Ectodermal cell (in vitro differentiated cells): ENCODE measurements around the gene GRAP2.
"Not testable (repeated sequence)": the region's sequence is repeated elsewhere in the genome, so short reads cannot be mapped to it uniquely, and the experiment has no call there.

ENCODE experiments used
- H3K27ac ChIP-seq: 2 replicates; pipeline ENCODE4 v1.7.0; 2013; ENCODE audit warnings: mild to moderate bottlenecking, low read depth, low read length; ENCODE audit not compliant: insufficient read depth, poor library complexity, severe bottlenecking
- H3K27me3 ChIP-seq: 2 replicates; pipeline ENCODE4 v1.7.0; 2013; ENCODE audit warnings: mild to moderate bottlenecking, low read length; ENCODE audit not compliant: insufficient read depth, control insufficient read depth, poor library complexity, severe bottlenecking
- H3K36me3 ChIP-seq: one replicate; pipeline ENCODE4 v1.7.0; 2013; ENCODE audit warnings: low read length; ENCODE audit not compliant: control insufficient read depth, insufficient read depth
- H3K4me1 ChIP-seq: one replicate; pipeline ENCODE4 v1.7.0; 2013; ENCODE audit warnings: low read length; ENCODE audit not compliant: control insufficient read depth, insufficient read depth
- H3K4me3 ChIP-seq: 2 replicates; pipeline ENCODE4 v1.7.0; 2013; ENCODE audit warnings: low read depth, low read length, control low read depth; ENCODE audit not compliant: insufficient read depth
- H3K9me3 ChIP-seq: 2 replicates; pipeline ENCODE4 v1.7.0; 2013; ENCODE audit warnings: mild to moderate bottlenecking, low read length, moderate library complexity; ENCODE audit not compliant: control insufficient read depth
- WGBS, 2 experiments: methylation state at CpG; one replicate each; pipeline ENCODE4 v1.1.7; 2013; ENCODE audit warnings: missing lambda C conversion rate in 2 of 2; 5-methylcytosine and 5-hydroxymethylcytosine counted together

Gene GRAP2

DNA sequence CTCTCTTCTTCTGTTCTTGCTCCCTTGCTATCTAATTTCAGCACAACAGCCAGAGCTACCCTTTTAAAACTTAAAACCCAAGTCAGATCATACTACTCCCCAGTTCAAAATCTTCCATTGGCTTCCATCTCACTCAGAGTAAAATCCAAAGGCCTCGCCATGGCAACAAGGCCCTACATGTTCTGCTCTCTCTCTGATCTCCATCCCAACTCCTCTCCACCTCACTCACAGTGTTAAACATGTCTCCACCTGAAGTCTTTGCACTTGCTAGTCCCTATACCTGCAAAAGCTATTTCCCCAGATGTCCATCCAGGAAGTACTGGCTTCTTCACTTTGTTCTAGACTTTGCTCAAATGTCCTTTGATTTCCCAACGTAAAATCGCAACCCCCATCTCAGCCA, 3.0 kb upstream of the GRAP2 start:
- H3K4me3 ChIP-seq = no peak overlapping the region
- H3K27ac ChIP-seq = no peak overlapping the region
- 90 to 93% methylated on average over 3 of the region's 3 CpGs for WGBS, 2 experiments

GRCh38 chr22:39898997-39899396, 1.9 kb upstream of the GRAP2 start:
- no peaks in the 10 kb centered on the region for H3K9me3 ChIP-seq
- no peak overlapping the region for H3K27ac ChIP-seq
- H3K4me3 ChIP-seq = no peak overlapping the region
- H3K27me3 ChIP-seq = no peaks in the 10 kb centered on the region
- no peaks in the 10 kb centered on the region for H3K4me1 ChIP-seq
- 87 to 92% methylated on average over 2 of the region's 2 CpGs for WGBS, 2 experiments
- no peaks in the 10 kb centered on the region for H3K36me3 ChIP-seq

More for the DNA sequence above, 3.0 kb upstream of the GRAP2 start:
- H3K27me3 ChIP-seq = no peaks in the 10 kb centered on the region
- no peaks in the 10 kb centered on the region for H3K4me1 ChIP-seq
- H3K9me3 ChIP-seq = no peaks in the 10 kb centered on the region
- H3K36me3 ChIP-seq = no peaks in the 10 kb centered on the region

GRCh38 chr22:39901565-39902146, 772 bp downstream of the GRAP2 start:
- 93 to 96% methylated on average over 7 to 8 of the region's 8 CpGs for WGBS, 2 experiments
- Histone ChIP-seq H3K9me3 (no peaks in the 10 kb centered on the region), H3K27ac (no peak overlapping the region), H3K4me3 (no peak overlapping the region), H3K36me3 (no peaks in the 10 kb centered on the region), H3K27me3 (no peaks in the 10 kb centered on the region), H3K4me1 (peaks cover 5% of the 10 kb centered on the region)

DNA sequence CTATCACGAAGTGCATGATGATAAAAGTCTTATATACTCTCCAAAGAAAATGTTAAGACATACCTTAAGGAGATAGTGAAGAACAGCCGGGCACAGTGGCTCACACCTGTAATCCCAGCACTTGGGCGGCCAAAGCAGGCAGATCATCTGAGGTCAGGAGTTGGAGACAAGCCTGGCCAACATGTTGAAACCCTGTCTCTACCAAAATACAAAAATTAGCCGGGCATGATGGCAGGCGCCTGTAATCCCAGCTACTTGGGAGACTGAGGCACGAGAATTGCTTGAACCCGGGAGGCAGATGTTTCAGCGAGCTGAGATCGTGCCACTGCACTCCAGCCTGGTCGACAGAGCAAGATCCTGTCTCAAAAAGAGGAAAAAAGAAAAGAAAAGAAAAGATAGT, 3.1 kb downstream of the GRAP2 start:
- not testable (repeated sequence) for H3K4me1 ChIP-seq, H3K36me3 ChIP-seq, H3K9me3 ChIP-seq, H3K27ac ChIP-seq, H3K4me3 ChIP-seq, H3K27me3 ChIP-seq
- WGBS, 2 experiments = 91 to 94% methylated on average over 9 of the region's 10 CpGs

- 92 to 96% methylated on average over 3 to 4 of the region's 4 CpGs for WGBS, 2 experiments
- Histone ChIP-seq H3K27ac (no peak overlapping the region), H3K4me1 (peaks cover 5% of the 10 kb centered on the region), H3K27me3 (no peaks in the 10 kb centered on the region), H3K9me3 (no peaks in the 10 kb centered on the region), H3K36me3 (no peaks in the 10 kb centered on the region), H3K4me3 (no peak overlapping the region)
These were observed 4.0 kb downstream of the GRAP2 start for GRCh38 chr22:39904862-39905261.

- Histone ChIP-seq H3K9me3 (no peaks in the 10 kb centered on the region), H3K4me3 (no peak overlapping the region), H3K36me3 (no peaks in the 10 kb centered on the region), H3K4me1 (peaks cover 5% of the 10 kb centered on the region), H3K27ac (no peak overlapping the region), H3K27me3 (no peaks in the 10 kb centered on the region)
- 94 to 96% methylated on average over 3 of the region's 3 CpGs for WGBS, 2 experiments
These were observed 4.8 kb downstream of the GRAP2 start for GRCh38 chr22:39905687-39906086.

- H3K36me3 ChIP-seq = no peaks in the 10 kb centered on the region
- no peak overlapping the region for H3K4me3 ChIP-seq
- 20 to 67% methylated on average over 1 to 3 of the region's 3 CpGs for WGBS, 2 experiments
- H3K4me1 ChIP-seq = peaks cover 5% of the 10 kb centered on the region
- H3K27ac ChIP-seq = no peak overlapping the region
- no peaks in the 10 kb centered on the region for H3K27me3 ChIP-seq
- H3K9me3 ChIP-seq = no peaks in the 10 kb centered on the region
These were observed 5.3 kb downstream of the GRAP2 start for GRCh38 chr22:39906207-39906606.

- no peaks in the 10 kb centered on the region for H3K36me3 ChIP-seq
- H3K4me1 ChIP-seq = peaks cover 5% of the 10 kb centered on the region
- WGBS, 2 experiments = 80 to 99% methylated on average over 4 to 5 of the region's 6 CpGs
- H3K9me3 ChIP-seq = no peaks in the 10 kb centered on the region
- no peaks in the 10 kb centered on the region for H3K27me3 ChIP-seq
- H3K4me3 ChIP-seq = no peak overlapping the region
- H3K27ac ChIP-seq = no peak overlapping the region
These were observed 6.2 kb downstream of the GRAP2 start for GRCh38 chr22:39907047-39907446.

GRCh38 chr22:39907605-39908097, 6.8 kb downstream of the GRAP2 start:
- Histone ChIP-seq H3K27ac (no peak overlapping the region), H3K9me3 (no peaks in the 10 kb centered on the region), H3K4me1 (peaks cover 5% of the 10 kb centered on the region), H3K36me3 (no peaks in the 10 kb centered on the region), H3K4me3 (no peak overlapping the region), H3K27me3 (no peaks in the 10 kb centered on the region)
- WGBS, 2 experiments = 93 to 96% methylated on average over 9 of the region's 9 CpGs

DNA sequence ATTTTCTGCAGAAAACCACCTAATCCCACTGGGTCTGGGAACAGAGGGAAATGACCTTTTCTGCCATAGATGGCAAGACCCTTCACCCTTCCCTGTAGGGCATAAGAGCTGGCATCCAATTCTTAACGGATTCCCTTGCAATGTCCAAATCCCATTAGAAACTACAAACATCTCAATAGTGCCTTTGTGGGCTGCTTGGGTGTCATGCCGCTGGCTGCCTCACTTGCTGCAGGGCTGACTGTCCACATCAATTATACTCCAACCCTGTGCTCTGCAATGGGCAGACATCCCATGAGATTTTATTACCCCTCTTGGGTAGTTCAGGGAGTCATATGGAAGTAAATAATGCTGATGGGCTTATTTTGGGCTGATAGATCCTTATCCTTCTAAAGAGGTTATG, 7.3 kb downstream of the GRAP2 start:
- Histone ChIP-seq H3K36me3 (no peaks in the 10 kb centered on the region), H3K4me3 (no peak overlapping the region), H3K27ac (no peak overlapping the region), H3K27me3 (no peaks in the 10 kb centered on the region), H3K9me3 (no peaks in the 10 kb centered on the region), H3K4me1 (peaks cover 9% of the 10 kb centered on the region)
- WGBS, 2 experiments = 79 to 86% methylated on average over 2 of the region's 2 CpGs

- Histone ChIP-seq H3K27ac (no peak overlapping the region), H3K36me3 (no peaks in the 10 kb centered on the region), H3K9me3 (no peaks in the 10 kb centered on the region), H3K4me1 (peaks cover 14% of the 10 kb centered on the region), H3K27me3 (no peaks in the 10 kb centered on the region), H3K4me3 (no peak overlapping the region)
- 92 to 93% methylated on average over 5 of the region's 5 CpGs for WGBS, 2 experiments
These were observed 7.9 kb downstream of the GRAP2 start for GRCh38 chr22:39908737-39909136.
